Endothelial cell of umbilical vein (primary cell): Measurements from ENCODE around the gene BRD1. TPM values are rescaled to one million over a fixed set of nuclear protein-coding genes. Genes with fewer than 3 reads are reported as not detected.

ENCODE experiments used
- BruUV-seq: library from RNA; stranded (reverse); fragments of 400-500 nt; replicated peaks from 2 replicates; lab custom pipeline; 2021; lab: Mats Ljungman, UMichigan
- CTCF ChIA-PET: fragments of 300-600, 350-600 bp; sonication (Branson Sonifier 250); formaldehyde crosslinking; loops from one replicate; lab custom pipeline; 2021; ENCODE audit warnings: antibody characterized with exemption, inconsistent platforms; lab: Charles Lee
- POLR2A ChIA-PET: fragments of 300-600, 350-600 bp; sonication (Branson Sonifier 250); formaldehyde crosslinking; loops from one replicate; lab custom pipeline; 2021; ENCODE audit warnings: antibody characterized with exemption, inconsistent platforms; lab: Charles Lee
- DNase-seq: peaks from one replicate; pipeline ENCODE4 v3.0.0-alpha.2; 2011; ENCODE audit warnings: low read depth, low spot score
- FAIRE-seq: peaks from 2 replicates; lab custom pipeline; 2011; peaks lifted over from hg19 to GRCh38; lab: Jason Lieb, UNC
- H2AFZ ChIP-seq: 2 replicates; pipeline ENCODE4 v1.6.0; 2012; ENCODE audit warnings: low read depth, low read length, control low read depth, inconsistent platforms
- H3K27ac ChIP-seq: 2 replicates; pipeline ENCODE4 v1.5.1; 2011; ENCODE audit warnings: low read depth, mild to moderate bottlenecking, control low read depth, low read length, moderate library complexity; ENCODE audit not compliant: insufficient read depth
- H3K27me3 ChIP-seq, 2 experiments: 2 replicates each; pipeline versions ENCODE4 v1.6.0 to v1.6.1; 2011; ENCODE audit warnings: low read length in 2 of 2, mixed read lengths in 1 of 2; ENCODE audit not compliant: control insufficient read depth in 2 of 2, insufficient read depth in 2 of 2
- H3K36me3 ChIP-seq, 2 experiments: 2 replicates in 1 of 2; 3 replicates in 1 of 2; pipeline ENCODE4 v1.5.1; 2011; ENCODE audit warnings: low read length in 2 of 2, mild to moderate bottlenecking in 1 of 2, moderate library complexity in 1 of 2; ENCODE audit not compliant: control insufficient read depth in 2 of 2, insufficient read depth in 2 of 2; ENCODE audit errors: extremely low read depth in 1 of 2
- H3K4me1 ChIP-seq: 3 replicates; pipeline ENCODE4 v1.5.1; 2011; ENCODE audit warnings: mild to moderate bottlenecking, low read length; ENCODE audit not compliant: control insufficient read depth, insufficient read depth; ENCODE audit errors: extremely low read depth
- H3K4me2 ChIP-seq: 2 replicates; pipeline ENCODE4 v1.6.1; 2011; ENCODE audit warnings: low read length, control low read depth, mixed read lengths; ENCODE audit not compliant: insufficient read depth
- H3K4me3 ChIP-seq, 3 experiments: fragments of 200-600 bp in 1 of 3; sonication (generic), shearing (Covaris generic) in 1 of 3; replicated peaks in 1 of 3; 2 replicates each; pipeline ENCODE4 v1.5.1; 2011 to 2016; ENCODE audit warnings: control low read depth in 3 of 3, low read length in 3 of 3, mild to moderate bottlenecking in 2 of 3, inconsistent platforms in 1 of 3, low read depth in 1 of 3, moderate library complexity in 1 of 3; ENCODE audit not compliant: insufficient read depth in 1 of 3
- H3K79me2 ChIP-seq: 2 replicates; pipeline ENCODE4 v1.6.0; 2012; ENCODE audit warnings: low read length, inconsistent platforms; ENCODE audit not compliant: control insufficient read depth, insufficient read depth
- H3K9ac ChIP-seq: replicated peaks from 2 replicates; pipeline ENCODE3; 2011; ENCODE audit warnings: low read length, control low read depth; ENCODE audit not compliant: insufficient read depth; ENCODE audit errors: extremely low read depth
- H3K9me1 ChIP-seq: replicated peaks from 3 replicates; pipeline ENCODE4 v1.6.0; 2011; ENCODE audit warnings: mild to moderate bottlenecking, low read length; ENCODE audit not compliant: control insufficient read depth, insufficient read depth; ENCODE audit errors: extremely low read depth
- H3K9me3 ChIP-seq: replicated peaks from 2 replicates; pipeline ENCODE4 v1.5.1; 2012; ENCODE audit warnings: low read length, inconsistent platforms; ENCODE audit not compliant: control insufficient read depth, insufficient read depth
- H4K20me1 ChIP-seq: replicated peaks from 2 replicates; pipeline ENCODE3; 2011; ENCODE audit warnings: mild to moderate bottlenecking, low read length; ENCODE audit not compliant: control insufficient read depth, insufficient read depth; ENCODE audit errors: extremely low read depth
- CTCF ChIP-seq, 2 donors: IDR thresholded peaks; 1 replicate in 1 of 2; 2 replicates in 1 of 2; pipeline ENCODE4 v1.5.1; 2011; ENCODE audit warnings: low read length in 2 of 2, mild to moderate bottlenecking in 2 of 2, moderate library complexity in 2 of 2, control low read depth in 1 of 2, inconsistent platforms in 1 of 2, low read depth in 1 of 2; ENCODE audit not compliant: insufficient read depth in 1 of 2; ENCODE audit errors: extremely low read depth in 1 of 2
- EZH2 ChIP-seq: IDR thresholded peaks from 2 replicates; pipeline ENCODE4 v1.6.1; 2012; ENCODE audit warnings: borderline replicate concordance, low read depth, mild to moderate bottlenecking, moderate library complexity, low read length, inconsistent platforms; ENCODE audit not compliant: severe bottlenecking
- FOS ChIP-seq: IDR thresholded peaks from 2 replicates; pipeline ENCODE4 v1.6.1; 2011; ENCODE audit warnings: mild to moderate bottlenecking, low read length, moderate library complexity, borderline replicate concordance; ENCODE audit not compliant: insufficient read depth
- GATA2 ChIP-seq: IDR thresholded peaks from 2 replicates; pipeline ENCODE4 v1.7.0; 2011; ENCODE audit warnings: low read depth, mild to moderate bottlenecking, moderate library complexity, mixed read lengths, low read length; ENCODE audit not compliant: insufficient read length, insufficient read depth
- JUN ChIP-seq: IDR thresholded peaks from 2 replicates; pipeline ENCODE4 v1.6.1; 2011; ENCODE audit warnings: borderline replicate concordance, low read depth; ENCODE audit not compliant: insufficient read length, insufficient read depth
- MAX ChIP-seq: IDR thresholded peaks from 2 replicates; pipeline ENCODE4 v1.6.1; 2011; ENCODE audit not compliant: insufficient read depth, insufficient read length
- MYC ChIP-seq: IDR thresholded peaks from one replicate; pipeline ENCODE4 v1.6.1; 2011; ENCODE audit warnings: mild to moderate bottlenecking, low read depth, low read length
- POLR2A ChIP-seq: IDR thresholded peaks from 2 replicates; pipeline ENCODE4 v1.6.1; 2012; ENCODE audit warnings: low read depth, mild to moderate bottlenecking, control low read depth, low read length
- POLR2AphosphoS5 ChIP-seq: IDR thresholded peaks from 2 replicates; pipeline ENCODE4 v1.6.1; 2012; ENCODE audit warnings: low read depth, mild to moderate bottlenecking, control low read depth, low read length, moderate library complexity; ENCODE audit not compliant: insufficient read depth
- dilution Hi-C: fragments of 300-500 bp; cut with MboI; formaldehyde crosslinking; loops from one replicate; pipeline ENCODE4 v1.15.0; 2019; ENCODE audit warnings: low sequenced_read_pairs; ENCODE audit not compliant: extremely low pct_ligation_motif_present
- intact Hi-C: fragments of 100-400 bp; cut with micrococcal nuclease; formaldehyde crosslinking; loops from one replicate; pipeline ENCODE4 v1.10.0; 2022
- polyA plus RNA-seq, 4 experiments: library from polyadenylated mRNA; depleted of rRNA in 3 of 4; stranded (reverse) in 3 of 4; unstranded in 1 of 4; fragments of >200 nt; gene quantifications; 2 replicates each; pipeline versions ENCODE4 v1.2.1 to v1.2.3, GENCODE V29; 2011 to 2012; ENCODE audit warnings: missing spikeins in 1 of 4
- total RNA-seq: library from RNA; stranded (reverse); gene quantifications from 2 replicates; pipeline ENCODE4 v1.2.3, GENCODE V29; 2021

BRD1 gene
- total and polyA plus RNA-seq, 2 donors (not counting 3 experiments of a cell fraction or from before 2014, with no cell fraction given), result 8.1 to 41.1 TPM

GRCh38 chr22:49825436-49825835, 2.2 kb downstream of the BRD1 start:
- peaks cover 11% of the 10 kb centered on the region for H4K20me1 ChIP-seq
- H3K27me3 ChIP-seq, result no peaks in the 10 kb centered on the region
- TF ChIP-seq FOS, result no peak
- TF ChIP-seq GATA2, result no peak
- TF ChIP-seq EZH2, result no peak
- no peak for TF ChIP-seq POLR2A
- no peak for TF ChIP-seq MAX
- TF ChIP-seq JUN, result no peak
- TF ChIP-seq MYC, result no peak
- TF ChIP-seq POLR2AphosphoS5, result no peak
- no peak for TF ChIP-seq CTCF (IDR thresholded peaks at IDR 0.05; ENCODE audit: extremely low read depth in 1 of 2, insufficient read depth in 1 of 2, low read depth in 1 of 2, low read length in 2 of 2)
- H3K9me3 ChIP-seq, result no peaks in the 10 kb centered on the region
- intact Hi-C loops (no loop called here), dilution Hi-C loops (no loop called here)
- peak overlapping the region; percentile 90 for H3K9ac ChIP-seq
- ChIA-PET CTCF (no interaction called here), POLR2A (no interaction called here)
- peaks cover 16 to 35% of the 10 kb centered on the region in 2 experiments for H3K36me3 ChIP-seq
- no peak overlapping the region for H2AFZ ChIP-seq
- H3K27ac ChIP-seq, result no peak overlapping the region
- H3K9me1 ChIP-seq, result no peaks in the 10 kb centered on the region
- FAIRE-seq (peak; percentile 15), DNase-seq (peak; percentile 19)
- peaks cover 10% of the 10 kb centered on the region for H3K4me1 ChIP-seq
- H3K4me2 ChIP-seq, result peak overlapping the region; percentile 79
- no TSS peak for BruUV-seq
- H3K4me3 ChIP-seq, result peak overlapping the region in 2 of 3 experiments; percentile 13 to 56
- H3K79me2 ChIP-seq, result peaks cover 67% of the 10 kb centered on the region
